Measurements from ENCODE around the gene SLC45A3. TPM values are rescaled to one million over a fixed set of nuclear protein-coding genes. Genes with fewer than 3 reads are reported as not detected.

Gene SLC45A3
- total and polyA plus RNA-seq, 2 donors (not counting 3 experiments of a cell fraction or from before 2014, with no cell fraction given), result 15.1 to 15.6 TPM

DNA sequence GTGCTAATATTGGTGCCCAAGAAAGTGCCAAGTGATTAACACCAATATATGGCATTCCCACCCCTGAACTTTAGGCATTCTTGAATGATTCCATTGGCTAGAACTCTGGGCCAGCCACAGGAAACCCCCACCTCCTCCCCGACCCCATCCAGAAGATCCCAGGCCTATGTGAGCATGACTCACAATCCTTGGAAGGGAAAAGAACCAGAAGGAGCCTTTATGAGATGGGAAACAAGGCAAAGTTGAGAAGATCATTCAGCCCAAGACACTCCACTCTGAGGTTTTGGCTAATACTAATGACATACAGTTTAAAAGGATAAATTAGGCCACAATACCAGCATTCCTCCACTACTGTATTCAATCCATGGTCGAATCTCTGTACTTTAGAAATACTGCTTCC lies 70.3 kb downstream of the SLC45A3 start:
- Histone ChIP-seq H3K27me3 (ENCODE audit: control insufficient read depth in 2 of 2, insufficient read depth in 2 of 2, low read length in 2 of 2) (no peaks in the 10 kb centered on the region), H3K79me2 (ENCODE audit: control insufficient read depth, insufficient read depth, low read length) (peaks cover 51% of the 10 kb centered on the region), H3K9ac (replicated peaks; ENCODE audit: extremely low read depth, insufficient read depth, low read length) (no peak overlapping the region), H3K27ac (ENCODE audit: insufficient read depth, low read depth, low read length) (peak overlapping the region; percentile 29), H4K20me1 (replicated peaks; ENCODE audit: control insufficient read depth, extremely low read depth, insufficient read depth, low read length) (no peaks in the 10 kb centered on the region), H3K4me2 (ENCODE audit: insufficient read depth, low read length) (peak overlapping the region; percentile 40), H3K9me3 (replicated peaks; ENCODE audit: control insufficient read depth, insufficient read depth, low read length) (no peaks in the 10 kb centered on the region), H3K4me3 (replicated peaks in 1 of 3; ENCODE audit: insufficient read depth in 1 of 3, low read depth in 1 of 3, low read length in 3 of 3) (no peak overlapping the region), H3K36me3 (ENCODE audit: control insufficient read depth in 2 of 2, extremely low read depth in 1 of 2, insufficient read depth in 2 of 2, low read length in 2 of 2) (peaks cover 12 to 23% of the 10 kb centered on the region in 2 experiments), H2AFZ (ENCODE audit: low read depth, low read length) (no peak overlapping the region), H3K9me1 (replicated peaks; ENCODE audit: control insufficient read depth, extremely low read depth, insufficient read depth, low read length) (no peaks in the 10 kb centered on the region), H3K4me1 (ENCODE audit: control insufficient read depth, extremely low read depth, insufficient read depth, low read length) (peaks cover 30% of the 10 kb centered on the region)
- POLR2A ChIA-PET, result no interaction called here
- intact Hi-C loops (cut with micrococcal nuclease), result loop anchor here (1.0 to 2.0 kb wide), 2 partner anchors 11 to 23 kb away; partner anchors contain the start of gene ELK4
- DNase-seq (ENCODE audit: low read depth, low spot score) (peak; percentile 87), FAIRE-seq (peak; percentile 38)
- dilution Hi-C loops (cut with MboI; ENCODE audit: extremely low pct_ligation_motif_present, low sequenced_read_pairs), result no loop called here
- CTCF ChIA-PET, result interaction anchor here (1.6 to 2.3 kb wide), 2 partner anchors 10 to 18 kb away, joined by 5 to 8 read pairs; no protein-coding TSS in a partner anchor
- BruUV-seq (replicated peaks), result no TSS peak
- TF ChIP-seq POLR2AphosphoS5 (IDR thresholded peaks at IDR 0.05; ENCODE audit: insufficient read depth, low read depth, low read length), result peak; percentile 43
- TF ChIP-seq MYC (IDR thresholded peaks at IDR 0.05; ENCODE audit: low read depth, low read length), result no peak
- TF ChIP-seq GATA2 (IDR thresholded peaks at IDR 0.05; ENCODE audit: insufficient read depth, insufficient read length, low read depth, low read length), result no peak
- peak; percentile 77 for TF ChIP-seq FOS (IDR thresholded peaks at IDR 0.05; ENCODE audit: borderline replicate concordance, insufficient read depth, low read length)
- TF ChIP-seq POLR2A (IDR thresholded peaks at IDR 0.05; ENCODE audit: low read depth, low read length), result no peak
- TF ChIP-seq MAX (IDR thresholded peaks at IDR 0.05; ENCODE audit: insufficient read depth, insufficient read length), result no peak
- peak; percentile 50 for TF ChIP-seq JUN (IDR thresholded peaks at IDR 0.05; ENCODE audit: borderline replicate concordance, insufficient read depth, insufficient read length, low read depth)
- TF ChIP-seq, protein P1, sequence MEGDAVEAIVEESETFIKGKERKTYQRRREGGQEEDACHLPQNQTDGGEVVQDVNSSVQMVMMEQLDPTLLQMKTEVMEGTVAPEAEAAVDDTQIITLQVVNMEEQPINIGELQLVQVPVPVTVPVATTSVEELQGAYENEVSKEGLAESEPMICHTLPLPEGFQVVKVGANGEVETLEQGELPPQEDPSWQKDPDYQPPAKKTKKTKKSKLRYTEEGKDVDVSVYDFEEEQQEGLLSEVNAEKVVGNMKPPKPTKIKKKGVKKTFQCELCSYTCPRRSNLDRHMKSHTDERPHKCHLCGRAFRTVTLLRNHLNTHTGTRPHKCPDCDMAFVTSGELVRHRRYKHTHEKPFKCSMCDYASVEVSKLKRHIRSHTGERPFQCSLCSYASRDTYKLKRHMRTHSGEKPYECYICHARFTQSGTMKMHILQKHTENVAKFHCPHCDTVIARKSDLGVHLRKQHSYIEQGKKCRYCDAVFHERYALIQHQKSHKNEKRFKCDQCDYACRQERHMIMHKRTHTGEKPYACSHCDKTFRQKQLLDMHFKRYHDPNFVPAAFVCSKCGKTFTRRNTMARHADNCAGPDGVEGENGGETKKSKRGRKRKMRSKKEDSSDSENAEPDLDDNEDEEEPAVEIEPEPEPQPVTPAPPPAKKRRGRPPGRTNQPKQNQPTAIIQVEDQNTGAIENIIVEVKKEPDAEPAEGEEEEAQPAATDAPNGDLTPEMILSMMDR (IDR thresholded peaks at IDR 0.05; ENCODE audit: extremely low read depth in 1 of 2, insufficient read depth in 1 of 2, low read depth in 1 of 2, low read length in 2 of 2), result no peak
- no peak for TF ChIP-seq EZH2 (IDR thresholded peaks at IDR 0.05; ENCODE audit: borderline replicate concordance, low read depth, low read length, severe bottlenecking)

Small RNA genes lying within 50 kb of the gene (small RNA-seq; reads per million reads assigned to genes)
- gene RF00017 (ENCODE audit: insufficient read depth, insufficient read length, low read depth, low replicate concordance), result not detected

Other genes starting within 250 kb of the SLC45A3 start
- gene BLACAT1, start 224.5 kb downstream of the SLC45A3 start, total RNA-seq, result not detected in 2 replicates
- gene BLACAT1, start 224.5 kb downstream of the SLC45A3 start, polyA plus RNA-seq, result not detected in 2 replicates
- 0.32 and 1.2 TPM in 2 replicates for gene CDK18, start 175.8 kb downstream of the SLC45A3 start, total RNA-seq
- 0.13 and 0.17 TPM in 2 replicates for gene CDK18, start 175.8 kb downstream of the SLC45A3 start, polyA plus RNA-seq
- 78.7 and 107 TPM in 2 replicates for gene ELK4, start 48.5 kb downstream of the SLC45A3 start, total RNA-seq
- gene ELK4, start 48.5 kb downstream of the SLC45A3 start, polyA plus RNA-seq, result 6.7 and 8.7 TPM in 2 replicates
- 282 and 288 TPM in 2 replicates for gene NUCKS1, start 69.7 kb upstream of the SLC45A3 start, total RNA-seq
- 40.2 and 53.7 TPM in 2 replicates for gene NUCKS1, start 69.7 kb upstream of the SLC45A3 start, polyA plus RNA-seq
- gene RAB29, start 95.0 kb upstream of the SLC45A3 start, total RNA-seq, result 18.8 and 23.0 TPM in 2 replicates
- 16.8 and 18.1 TPM in 2 replicates for gene RAB29, start 95.0 kb upstream of the SLC45A3 start, polyA plus RNA-seq
- 21.7 and 23.6 TPM in 2 replicates for gene SLC41A1, start 132.7 kb upstream of the SLC45A3 start, total RNA-seq
- 22.0 and 23.6 TPM in 2 replicates for gene SLC41A1, start 132.7 kb upstream of the SLC45A3 start, polyA plus RNA-seq
- not detected in 2 replicates for gene PM20D1, start 169.6 kb upstream of the SLC45A3 start, total RNA-seq
- 0.03 and 0.11 TPM in 2 replicates for gene PM20D1, start 169.6 kb upstream of the SLC45A3 start, polyA plus RNA-seq

Data from endothelial cell of umbilical vein (primary cell).